HCT116 (cell line): Measurements from ENCODE around the gene CSTPP1.

ENCODE experiments used
- CEBPB ChIP-seq: IDR thresholded peaks from 2 replicates; pipeline ENCODE4 v1.6.1; 2012; ENCODE audit warnings: low read depth
- CTCF ChIP-seq, 3 experiments: fragments of 200-600 bp in 1 of 3; sonication (generic) in 1 of 3; IDR thresholded peaks in 2 of 3; conservative IDR thresholded peaks in 1 of 3; 2 replicates each; pipeline ENCODE4 v1.5.1; 2012 to 2017; ENCODE audit warnings: low read depth in 2 of 3, low read length in 2 of 3, antibody characterized with exemption in 1 of 3, borderline replicate concordance in 1 of 3, control low read depth in 1 of 3, mild to moderate bottlenecking in 1 of 3, mixed read lengths in 1 of 3, mixed run types in 1 of 3, moderate library complexity in 1 of 3; ENCODE audit not compliant: insufficient read depth in 1 of 3
- EZH2 ChIP-seq: fragments of 200-600 bp; sonication (generic); IDR thresholded peaks from 2 replicates; pipeline ENCODE4 v1.6.1; 2017; ENCODE audit warnings: antibody characterized with exemption, mixed run types
- MAX ChIP-seq: IDR thresholded peaks from 2 replicates; pipeline ENCODE4 v1.6.1; 2012
- POLR2A ChIP-seq: IDR thresholded peaks from 2 replicates; pipeline ENCODE4 v1.7.0; 2011; ENCODE audit warnings: borderline replicate concordance; ENCODE audit not compliant: insufficient read depth, insufficient read length; ENCODE audit errors: extremely low read depth
- POLR2AphosphoS5 ChIP-seq: IDR thresholded peaks from 2 replicates; pipeline ENCODE4 v1.6.1; 2011; ENCODE audit warnings: mild to moderate bottlenecking, low read depth, low read length, moderate library complexity
- RAD21 ChIP-seq: IDR thresholded peaks from 2 replicates; pipeline ENCODE4 v1.6.1; 2012; ENCODE audit warnings: low read depth, mild to moderate bottlenecking
- REST ChIP-seq: IDR thresholded peaks from 2 replicates; pipeline ENCODE4 v1.6.1; 2012; ENCODE audit warnings: low read depth
- SIN3A ChIP-seq: IDR thresholded peaks from 2 replicates; pipeline ENCODE4 v1.6.1; 2012; ENCODE audit warnings: low read depth
- YY1 ChIP-seq: IDR thresholded peaks from 2 replicates; pipeline ENCODE4 v1.6.1; 2011; ENCODE audit warnings: low read length, low read depth, moderate library complexity, mild to moderate bottlenecking; ENCODE audit not compliant: insufficient replicate concordance; ENCODE audit errors: extremely low read depth
- ZFX ChIP-seq: fragments of 450-650 bp; IDR thresholded peaks from 2 replicates; pipeline ENCODE4 v1.6.1; 2017
- ZNF274 ChIP-seq: fragments of 200-500 bp; sonication (Bioruptor generic); IDR thresholded peaks from 2 replicates; pipeline ENCODE4 v1.6.1; 2014; ENCODE audit warnings: mild to moderate bottlenecking, low read depth, low read length, inconsistent platforms

- TF ChIP-seq CEBPB, result no peak
- no peak for TF ChIP-seq EZH2
- no peak for TF ChIP-seq YY1
- TF ChIP-seq POLR2A, result no peak
- no peak for TF ChIP-seq CTCF (IDR thresholded peaks at IDR 0.05 in 2 of 3, conservative IDR thresholded peaks at IDR 0.05 in 1 of 3; ENCODE audit: borderline replicate concordance in 1 of 3, insufficient read depth in 1 of 3, low read depth in 2 of 3, low read length in 2 of 3)
- TF ChIP-seq RAD21, result no peak
- TF ChIP-seq MAX, result no peak
- no peak for TF ChIP-seq ZNF274
- no peak for TF ChIP-seq ZFX
- no peak for TF ChIP-seq REST
- TF ChIP-seq SIN3A, result no peak
- TF ChIP-seq POLR2AphosphoS5, result no peak
Observed at GRCh38 chr11:47136327-47136726, 199.8 kb downstream of the CSTPP1 start.
